Measurements from ENCODE around the gene PPP1R2. TPM values are rescaled to one million over a fixed set of nuclear protein-coding genes. Genes with fewer than 3 reads are reported as not detected.

Gene PPP1R2
- total and polyA plus RNA-seq, 9 of the 15 experiments (the other 6 are each of a cell fraction or from before 2014, with no cell fraction given), result 9.4 to 115 (median 40.3) TPM

GRCh38 chr3:195587406-195587805 lies 44.3 kb upstream of the PPP1R2 start:
- no peak for ATAC-seq
- WGBS (ENCODE audit: insufficient coverage, low coverage, missing lambda C conversion rate), result 1% methylated on average over 4 of the region's 4 CpGs

More at GRCh38 chr3:195587406-195587805, 44.3 kb upstream of the PPP1R2 start:
- BruUV-seq (replicated peaks), result no TSS peak
- Histone ChIP-seq H3K4me1 (replicated peaks in 1 of 2; ENCODE audit: control insufficient read depth in 2 of 2, insufficient read depth in 2 of 2, low read length in 2 of 2) (peaks cover 0 to 16% of the 10 kb centered on the region in 2 experiments; a peak in 4 of 5 replicates), H3K36me3 (ENCODE audit: control insufficient read depth, insufficient read depth, low read length) (no peaks in the 10 kb centered on the region), H3K27me3 (ENCODE audit: control insufficient read depth in 2 of 2, insufficient read depth in 2 of 2, low read length in 2 of 2) (peaks cover 8 to 16% of the 10 kb centered on the region in 2 experiments; a peak in 3 of 5 replicates), H3K79me2 (ENCODE audit: control insufficient read depth, insufficient read depth, low read length) (no peaks in the 10 kb centered on the region), H4K20me1 (replicated peaks; ENCODE audit: control insufficient read depth, insufficient read depth, low read length) (no peaks in the 10 kb centered on the region), H2AFZ (ENCODE audit: low read depth, low read length) (no peak overlapping the region), H3K9ac (ENCODE audit: insufficient read depth in 1 of 2, low read depth in 2 of 2, low read length in 2 of 2) (no peak overlapping the region), H3K9me3 (replicated peaks; ENCODE audit: control insufficient read depth, insufficient read depth, low read depth, low read length) (peaks cover 3% of the 10 kb centered on the region; the same call in 1 of the 2 replicates), H3K9me1 (ENCODE audit: control insufficient read depth, insufficient read depth, low read length) (peaks cover 4% of the 10 kb centered on the region), H3K4me3 (no peak overlapping the region), H3K4me2 (ENCODE audit: insufficient read depth, low read length) (no peak overlapping the region), H3K27ac (ENCODE audit: extremely low read depth, low read depth, low read length) (no peak overlapping the region)
- intact Hi-C loops (cut with micrococcal nuclease), result no loop called here
- POLR2A ChIA-PET, result no interaction called here
- FAIRE-seq (no peak), DNase-seq (ENCODE audit: extremely low read depth in 1 of 4, low spot score in 3 of 4) (no peak)
- TF ChIP-seq MAX (CRISPR knock-in tag; IDR thresholded peaks at IDR 0.05), result no peak
- no peak for TF ChIP-seq NEUROD1 (IDR thresholded peaks at IDR 0.05; ENCODE audit: borderline replicate concordance, low read depth, low read length, partially characterized antibody)
- no peak for TF ChIP-seq BMI1 (IDR thresholded peaks at IDR 0.05; ENCODE audit: low read length)
- TF ChIP-seq CLOCK (CRISPR knock-in tag; IDR thresholded peaks at IDR 0.05; ENCODE audit: borderline replicate concordance), result no peak
- in situ Hi-C loops (cut with MboI), result no loop called here
- CTCF ChIA-PET (ENCODE audit: low intra/inter-chr PET ratio), result no interaction called here

Measured in K562 (cell line).